Skeletal muscle tissue (tissue), 4 donors: Measurements from ENCODE around the gene CDT1. TPM values are rescaled to one million over a fixed set of nuclear protein-coding genes. Genes with fewer than 3 reads are reported as not detected.

Source experiments
- H3K27ac ChIP-seq: one replicate; pipeline ENCODE4 v1.7.0; 2013; ENCODE audit warnings: mild to moderate bottlenecking, low read depth, low read length, inconsistent platforms
- H3K27me3 ChIP-seq, 3 donors: one replicate each; pipeline ENCODE4 v1.7.0; 2013; ENCODE audit warnings: low read length in 3 of 3; ENCODE audit not compliant: control insufficient read depth in 3 of 3, insufficient read depth in 3 of 3
- H3K36me3 ChIP-seq, 3 donors: one replicate each; pipeline ENCODE4 v1.7.0; 2013; ENCODE audit warnings: low read length in 3 of 3; ENCODE audit not compliant: control insufficient read depth in 3 of 3, insufficient read depth in 3 of 3
- H3K4me1 ChIP-seq, 3 donors: one replicate each; pipeline ENCODE4 v1.7.0; 2013; ENCODE audit warnings: low read length in 3 of 3, mild to moderate bottlenecking in 3 of 3; ENCODE audit not compliant: control insufficient read depth in 3 of 3, insufficient read depth in 3 of 3
- H3K4me3 ChIP-seq, 3 donors: one replicate each; pipeline ENCODE4 v1.7.0; 2013; ENCODE audit warnings: low read length in 3 of 3
- H3K9ac ChIP-seq, 3 donors: one replicate each; pipeline ENCODE4 v1.7.0; 2013; ENCODE audit warnings: low read length in 3 of 3, mild to moderate bottlenecking in 3 of 3, moderate library complexity in 2 of 3, low read depth in 1 of 3
- H3K9me3 ChIP-seq, 3 donors: one replicate each; pipeline ENCODE4 v1.7.0; 2013; ENCODE audit warnings: low read length in 3 of 3; ENCODE audit not compliant: control insufficient read depth in 3 of 3
- total RNA-seq: library from RNA; depleted of rRNA; stranded (reverse); fragments of >200 nt; gene quantifications from one replicate; pipeline ENCODE4 v1.2.3, GENCODE V29; 2014
- donor health status: Osteomylitis.

Gene CDT1
- total RNA-seq, 1 donor from 2014 or later = 6.3 TPM

DNA sequence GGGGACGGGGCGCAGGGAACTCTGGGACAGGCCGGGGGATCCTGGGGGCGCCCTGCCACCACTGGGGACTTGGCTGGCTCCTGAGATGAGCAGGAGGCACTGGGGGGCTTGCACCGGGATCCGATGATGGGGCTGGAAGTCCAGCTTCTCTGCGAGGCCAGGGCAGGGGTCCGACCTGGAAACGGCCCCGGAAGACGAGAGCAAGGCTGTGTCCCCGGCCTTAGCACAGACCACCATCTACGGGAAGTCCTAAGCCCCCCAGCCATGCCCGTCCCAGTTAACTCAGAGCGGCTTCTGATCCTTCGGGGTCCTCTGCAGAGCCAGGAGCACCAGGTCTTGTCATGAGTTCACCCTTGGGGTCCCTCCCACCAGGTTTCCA is 573 bp downstream of the CDT1 start:
- H3K27ac ChIP-seq = no peak overlapping the region
- H3K9ac ChIP-seq = no peak overlapping the region
- H3K9me3 ChIP-seq = no peaks in the 10 kb centered on the region
- H3K4me3 ChIP-seq = no peak overlapping the region
- H3K36me3 ChIP-seq = peaks cover 2 to 4% (median 2%) of the 10 kb centered on the region in 3 donors
- peaks cover 5 to 16% (median 13%) of the 10 kb centered on the region in 3 donors for H3K4me1 ChIP-seq
- peaks cover 0 to 16% (median 3%) of the 10 kb centered on the region in 3 donors for H3K27me3 ChIP-seq

DNA sequence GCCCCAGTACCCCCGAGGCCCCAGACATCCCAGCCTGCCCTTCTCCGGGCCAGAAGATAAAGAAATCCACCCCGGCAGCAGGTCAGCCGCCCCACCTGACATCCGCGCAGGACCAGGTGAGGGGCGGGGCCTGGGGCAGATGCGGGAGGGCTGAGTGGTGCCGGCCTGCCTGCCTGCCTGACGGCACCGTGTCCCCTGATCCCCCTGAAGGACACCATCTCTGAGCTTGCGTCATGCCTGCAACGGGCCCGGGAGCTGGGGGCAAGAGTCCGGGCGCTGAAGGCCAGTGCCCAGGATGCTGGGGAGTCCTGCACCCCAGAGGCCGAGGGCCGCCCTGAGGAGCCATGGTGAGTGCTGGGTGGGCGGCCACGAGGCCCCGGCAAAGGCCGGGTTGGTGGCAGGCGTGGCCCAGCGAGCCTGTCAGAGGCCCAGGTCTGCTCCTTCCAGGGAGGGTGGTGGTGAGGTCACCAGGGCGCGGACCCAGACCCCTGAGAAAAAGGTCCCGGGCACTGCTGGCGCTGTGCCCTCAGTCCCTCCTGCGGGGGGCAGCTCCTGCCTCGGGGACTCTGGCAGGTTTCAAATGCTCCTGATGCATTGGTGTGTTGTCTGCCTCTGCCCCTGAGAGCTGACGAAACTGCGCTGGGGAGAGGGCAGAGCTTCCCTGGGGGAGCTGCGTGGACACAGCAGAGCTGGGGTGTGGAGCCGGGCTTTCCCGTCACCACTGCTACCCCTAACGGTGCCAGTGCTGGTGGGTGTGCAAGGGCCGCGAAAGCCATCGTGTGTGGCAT is 1.2 kb downstream of the CDT1 start:
- Histone ChIP-seq H3K36me3 (peaks cover 6 to 10% (median 8%) of the 10 kb centered on the region in 3 donors), H3K4me1 (peaks cover 5 to 22% (median 16%) of the 10 kb centered on the region in 3 donors), H3K4me3 (no peak overlapping the region), H3K9ac (no peak overlapping the region), H3K27ac (no peak overlapping the region), H3K27me3 (peaks cover 0 to 16% (median 3%) of the 10 kb centered on the region in 3 donors), H3K9me3 (no peaks in the 10 kb centered on the region)

DNA sequence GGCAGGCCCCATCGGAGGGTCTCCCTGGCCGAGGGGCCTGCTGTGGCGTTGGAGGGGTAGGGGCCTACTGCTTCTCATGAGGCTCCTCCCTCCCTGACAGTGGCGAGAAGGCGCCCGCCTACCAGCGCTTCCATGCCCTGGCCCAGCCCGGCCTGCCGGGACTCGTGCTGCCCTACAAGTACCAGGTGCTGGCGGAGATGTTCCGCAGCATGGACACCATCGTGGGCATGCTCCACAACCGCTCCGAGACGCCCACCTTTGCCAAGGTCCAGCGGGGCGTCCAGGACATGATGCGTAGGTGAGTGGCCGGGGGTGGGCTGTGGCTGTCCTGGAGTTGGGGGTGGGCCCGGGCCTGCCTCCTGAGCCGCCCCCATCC is 1.7 kb downstream of the CDT1 start:
- Histone ChIP-seq H3K27me3 (peaks cover 0 to 16% (median 3%) of the 10 kb centered on the region in 3 donors), H3K36me3 (peaks cover 7 to 15% (median 12%) of the 10 kb centered on the region in 3 donors), H3K9ac (no peak overlapping the region), H3K4me3 (no peak overlapping the region), H3K9me3 (no peaks in the 10 kb centered on the region), H3K27ac (no peak overlapping the region), H3K4me1 (peaks cover 10 to 28% (median 22%) of the 10 kb centered on the region in 3 donors)

DNA sequence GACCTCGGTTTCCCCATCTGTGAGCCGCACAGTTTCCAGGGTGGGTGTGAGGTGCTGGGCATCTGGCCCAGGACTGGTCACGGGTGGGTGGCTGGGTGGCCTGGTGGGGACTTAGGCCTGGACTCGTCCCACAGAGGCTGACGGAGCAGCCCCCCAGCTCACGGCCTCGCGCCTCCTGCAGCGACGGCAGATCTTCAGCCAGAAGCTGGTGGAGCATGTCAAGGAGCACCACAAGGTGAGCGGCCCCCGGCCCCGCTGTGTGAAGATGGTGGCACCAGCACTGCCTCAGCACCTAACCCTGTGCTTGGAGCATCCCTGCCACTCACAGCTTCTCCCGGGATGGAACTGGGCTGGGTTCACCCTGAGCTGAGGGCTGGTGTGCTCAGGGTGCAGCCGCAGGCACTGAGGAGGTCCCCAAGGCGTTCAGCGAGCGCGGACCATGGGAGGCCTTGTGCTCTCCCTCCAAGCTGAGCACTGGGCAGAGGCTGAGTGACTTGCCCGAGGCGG is 2.4 kb downstream of the CDT1 start:
- Histone ChIP-seq H3K27ac (no peak overlapping the region), H3K4me1 (peaks cover 16 to 34% (median 28%) of the 10 kb centered on the region in 3 donors)

DNA sequence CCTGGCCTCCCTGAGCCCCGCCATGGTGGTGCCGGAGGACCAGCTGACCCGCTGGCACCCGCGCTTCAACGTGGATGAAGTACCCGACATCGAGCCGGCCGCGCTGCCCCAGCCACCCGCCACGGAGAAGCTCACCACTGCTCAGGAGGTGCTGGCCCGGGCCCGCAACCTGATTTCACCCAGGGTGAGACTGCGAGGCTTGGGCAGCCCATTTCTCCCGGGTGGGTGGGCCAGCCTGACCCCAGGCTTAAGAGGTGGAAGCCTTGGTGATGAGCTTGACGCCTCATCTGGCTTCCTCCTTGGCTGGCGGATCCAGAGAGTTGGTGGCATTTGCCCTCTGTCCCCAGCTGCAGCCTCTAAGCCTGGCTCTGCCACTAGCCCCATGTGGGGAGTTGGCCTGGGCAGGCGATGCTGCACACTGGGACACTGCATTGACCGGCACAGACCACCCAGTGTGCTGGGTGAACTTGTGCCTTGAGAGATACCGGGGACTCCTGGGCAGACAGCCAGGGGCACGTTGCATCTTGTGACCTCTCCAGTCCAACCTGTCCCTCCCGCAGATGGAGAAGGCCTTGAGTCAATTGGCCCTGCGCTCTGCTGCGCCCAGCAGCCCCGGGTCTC is 3.0 kb downstream of the CDT1 start:
- no peak overlapping the region for H3K9ac ChIP-seq
- H3K36me3 ChIP-seq = peaks cover 7 to 16% (median 12%) of the 10 kb centered on the region in 3 donors
- H3K27me3 ChIP-seq = peaks cover 0 to 16% (median 3%) of the 10 kb centered on the region in 3 donors
- no peak overlapping the region for H3K4me3 ChIP-seq
- no peak overlapping the region for H3K27ac ChIP-seq
- peaks cover 20 to 36% (median 30%) of the 10 kb centered on the region in 3 donors for H3K4me1 ChIP-seq
- no peaks in the 10 kb centered on the region for H3K9me3 ChIP-seq

More for the DNA sequence above, 2.4 kb downstream of the CDT1 start:
- Histone ChIP-seq H3K9me3 (no peaks in the 10 kb centered on the region), H3K27me3 (peaks cover 0 to 16% (median 3%) of the 10 kb centered on the region in 3 donors), H3K4me3 (no peak overlapping the region), H3K9ac (no peak overlapping the region), H3K36me3 (peaks cover 7 to 16% (median 12%) of the 10 kb centered on the region in 3 donors)

DNA sequence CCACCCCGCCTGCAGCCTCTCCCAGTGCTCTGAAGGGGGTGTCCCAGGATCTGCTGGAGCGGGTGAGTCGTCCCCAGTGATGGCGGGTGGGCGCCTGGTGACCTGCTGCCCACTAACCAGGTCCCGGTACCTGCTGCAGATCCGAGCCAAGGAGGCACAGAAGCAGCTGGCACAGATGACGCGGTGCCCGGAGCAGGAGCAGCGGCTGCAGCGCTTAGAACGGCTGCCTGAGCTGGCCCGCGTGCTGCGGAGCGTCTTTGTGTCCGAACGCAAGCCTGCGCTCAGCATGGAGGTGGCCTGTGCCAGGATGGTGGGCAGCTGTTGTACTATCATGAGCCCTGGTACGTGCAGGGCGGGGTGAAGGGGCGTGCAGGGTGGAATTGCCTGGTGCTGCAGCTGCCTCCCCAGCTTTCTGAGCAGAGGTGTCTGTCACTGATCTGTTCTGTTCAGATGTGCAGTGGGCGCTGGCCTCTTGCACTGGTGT is 3.6 kb downstream of the CDT1 start:
- peaks cover 20 to 40% (median 34%) of the 10 kb centered on the region in 3 donors for H3K4me1 ChIP-seq
- H3K27ac ChIP-seq = no peak overlapping the region
- H3K4me3 ChIP-seq = no peak overlapping the region
- H3K9ac ChIP-seq = peak overlapping the region in 1 of 3 donors; percentile 25
- H3K27me3 ChIP-seq = peaks cover 0 to 16% (median 3%) of the 10 kb centered on the region in 3 donors
- H3K9me3 ChIP-seq = no peaks in the 10 kb centered on the region
- H3K36me3 ChIP-seq = peaks cover 7 to 16% (median 12%) of the 10 kb centered on the region in 3 donors

DNA sequence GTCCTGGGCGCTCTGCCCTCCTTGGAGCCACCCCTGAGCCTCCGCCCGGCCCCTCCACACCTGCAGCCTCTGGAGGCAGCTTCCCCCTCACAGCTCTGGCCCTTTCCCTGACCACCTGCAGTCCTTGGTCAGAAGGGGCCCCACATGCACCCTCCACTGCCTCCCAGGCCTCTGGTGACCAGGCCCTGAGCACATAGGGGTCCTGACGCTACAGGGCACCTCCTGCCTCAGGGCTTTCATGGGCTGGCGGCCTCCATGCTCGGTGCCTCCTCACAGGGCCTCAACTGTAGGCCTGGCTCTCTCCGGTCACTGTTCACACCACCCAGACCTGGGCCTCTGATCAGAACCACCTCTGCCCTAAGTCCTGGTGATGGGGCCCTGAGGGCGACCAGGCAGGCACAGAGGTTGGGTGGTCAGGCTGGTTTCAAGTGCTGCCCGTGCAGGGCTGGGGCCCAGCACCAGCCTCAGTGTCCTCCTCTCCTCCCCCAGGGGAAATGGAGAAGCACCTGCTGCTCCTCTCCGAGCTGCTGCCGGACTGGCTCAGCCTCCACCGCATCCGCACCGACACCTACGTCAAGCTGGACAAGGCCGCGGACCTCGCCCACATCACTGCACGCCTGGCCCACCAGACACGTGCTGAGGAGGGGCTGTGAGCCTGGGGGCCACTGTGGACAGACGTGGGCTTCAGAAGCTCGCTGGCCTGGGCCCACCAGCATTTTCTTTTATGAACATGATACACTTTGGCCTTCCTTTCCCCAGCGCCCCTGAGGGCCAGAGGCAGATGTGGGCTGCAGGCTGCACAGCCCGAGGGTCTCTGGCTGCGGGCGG is 4.3 kb downstream of the CDT1 start:
- Histone ChIP-seq H3K9ac (no peak overlapping the region), H3K9me3 (no peaks in the 10 kb centered on the region), H3K27me3 (peaks cover 0 to 16% (median 3%) of the 10 kb centered on the region in 3 donors), H3K4me3 (no peak overlapping the region), H3K4me1 (peaks cover 23 to 45% (median 36%) of the 10 kb centered on the region in 3 donors), H3K36me3 (peaks cover 7 to 16% (median 12%) of the 10 kb centered on the region in 3 donors), H3K27ac (no peak overlapping the region)

DNA sequence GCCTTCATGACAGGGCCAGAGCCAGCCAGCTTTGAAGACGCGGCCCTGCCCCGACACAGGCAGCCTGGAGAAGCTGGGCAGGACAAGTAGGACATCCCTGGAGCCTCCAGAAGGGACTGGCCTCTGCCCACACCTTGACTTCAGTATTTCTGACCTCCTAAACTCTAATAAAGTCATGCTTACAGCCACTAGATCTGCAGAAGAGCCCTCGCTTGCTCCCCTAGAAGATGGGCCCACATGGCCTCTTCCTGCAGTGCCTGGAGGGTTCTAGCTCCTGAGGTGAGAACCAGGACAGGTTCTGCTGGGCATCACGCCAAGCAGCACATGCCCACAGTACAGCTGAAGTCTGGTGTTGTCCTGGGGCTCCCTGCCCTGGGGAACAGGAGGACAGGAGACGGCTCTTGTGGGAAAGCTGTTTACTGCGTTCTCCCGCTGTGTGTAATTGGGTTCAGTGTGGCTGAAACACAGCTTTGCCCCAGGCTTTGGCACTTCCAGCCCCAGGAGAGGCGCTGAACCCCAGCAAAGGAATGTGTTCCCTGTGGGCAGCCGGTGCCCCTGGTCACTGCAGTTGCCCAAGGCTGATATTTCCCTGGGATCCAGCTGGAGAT is 5.6 kb downstream of the CDT1 start:
- H3K9me3 ChIP-seq = no peaks in the 10 kb centered on the region
- H3K4me3 ChIP-seq = no peak overlapping the region

DNA sequence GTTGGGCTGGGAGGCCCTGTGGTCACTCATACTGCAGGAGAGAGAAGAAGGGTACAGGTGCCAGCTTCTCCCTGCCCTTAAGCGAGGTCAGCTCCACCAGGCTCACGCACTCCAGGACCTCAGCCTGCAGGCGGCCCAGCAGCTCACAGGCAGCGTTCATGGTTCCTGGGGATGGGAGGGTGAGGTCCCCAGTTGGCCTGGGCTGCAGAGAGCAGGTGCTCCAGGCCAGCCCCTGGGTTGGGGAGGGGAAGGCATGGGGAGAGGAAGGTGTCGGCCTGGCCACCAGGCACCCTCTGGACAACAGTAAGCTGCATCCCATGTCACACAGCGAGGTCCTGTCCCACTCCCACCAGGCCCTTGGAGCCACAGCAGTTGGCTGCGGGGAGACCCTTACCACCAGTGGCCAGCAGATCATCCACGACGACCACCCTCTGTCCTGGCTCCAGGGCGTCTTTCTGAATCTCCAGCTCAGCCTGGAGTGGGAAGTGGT is 6.1 kb downstream of the CDT1 start:
- H3K9ac ChIP-seq = peak overlapping the region in 2 of 3 donors; percentile 16 to 84
- peak overlapping the region in 1 of 3 donors; percentile 87 for H3K4me3 ChIP-seq
- H3K27ac ChIP-seq = no peak overlapping the region
- H3K9me3 ChIP-seq = no peaks in the 10 kb centered on the region
- H3K27me3 ChIP-seq = peaks cover 0 to 13% (median 0%) of the 10 kb centered on the region in 3 donors
- H3K4me1 ChIP-seq = peaks cover 23 to 45% (median 35%) of the 10 kb centered on the region in 3 donors
- peaks cover 7 to 16% (median 12%) of the 10 kb centered on the region in 3 donors for H3K36me3 ChIP-seq

More for the DNA sequence above, 5.6 kb downstream of the CDT1 start:
- H3K27me3 ChIP-seq = peaks cover 0 to 16% (median 2%) of the 10 kb centered on the region in 3 donors
- H3K9ac ChIP-seq = peak overlapping the region in 1 of 3 donors; percentile 84
- H3K27ac ChIP-seq = no peak overlapping the region
- H3K4me1 ChIP-seq = peaks cover 23 to 45% (median 35%) of the 10 kb centered on the region in 3 donors
- peaks cover 7 to 16% (median 12%) of the 10 kb centered on the region in 3 donors for H3K36me3 ChIP-seq
